Effector memory CD4-positive, alpha-beta T cell (primary cell): ENCODE measurements around the gene PIP4P1.

Experiments used
- DNase-seq, 3 donors: peaks; one replicate each; pipeline ENCODE4 v3.0.0-alpha.2; 2020
- H3K27ac ChIP-seq: 2 replicates; pipeline ENCODE4 v1.7.0; 2013; ENCODE audit warnings: mild to moderate bottlenecking, low read length, moderate library complexity; ENCODE audit not compliant: insufficient read depth, poor library complexity, severe bottlenecking
- H3K27me3 ChIP-seq: replicated peaks from 2 replicates; pipeline ENCODE4 v1.7.0; 2013; ENCODE audit warnings: mild to moderate bottlenecking, low read length; ENCODE audit not compliant: insufficient read depth, control insufficient read depth, poor library complexity, severe bottlenecking
- H3K36me3 ChIP-seq: 2 replicates; pipeline ENCODE4 v1.7.0; 2013; ENCODE audit warnings: mild to moderate bottlenecking, low read length, moderate library complexity; ENCODE audit not compliant: control insufficient read depth, insufficient read depth
- H3K4me1 ChIP-seq: 2 replicates; pipeline ENCODE4 v1.7.0; 2013; ENCODE audit warnings: low read length, mild to moderate bottlenecking; ENCODE audit not compliant: control insufficient read depth, insufficient read depth, poor library complexity, severe bottlenecking
- H3K4me3 ChIP-seq: 2 replicates; pipeline ENCODE4 v1.7.0; 2013; ENCODE audit warnings: low read length, low read depth, mild to moderate bottlenecking; ENCODE audit not compliant: insufficient read depth, poor library complexity, severe bottlenecking
- H3K9me3 ChIP-seq: 2 replicates; pipeline ENCODE4 v1.7.0; 2013; ENCODE audit warnings: mild to moderate bottlenecking, low read length, moderate library complexity; ENCODE audit not compliant: control insufficient read depth

Gene PIP4P1

GRCh38 chr14:20478894-20479293 lies 17.7 kb upstream of the PIP4P1 start:
- Histone ChIP-seq H3K4me1 (peaks cover 51% of the 10 kb centered on the region), H3K4me3 (no peak overlapping the region), H3K9me3 (no peaks in the 10 kb centered on the region), H3K27me3 (no peaks in the 10 kb centered on the region), H3K36me3 (peaks cover 26% of the 10 kb centered on the region), H3K27ac (no peak overlapping the region)
- DNase-seq: no peak

DNA sequence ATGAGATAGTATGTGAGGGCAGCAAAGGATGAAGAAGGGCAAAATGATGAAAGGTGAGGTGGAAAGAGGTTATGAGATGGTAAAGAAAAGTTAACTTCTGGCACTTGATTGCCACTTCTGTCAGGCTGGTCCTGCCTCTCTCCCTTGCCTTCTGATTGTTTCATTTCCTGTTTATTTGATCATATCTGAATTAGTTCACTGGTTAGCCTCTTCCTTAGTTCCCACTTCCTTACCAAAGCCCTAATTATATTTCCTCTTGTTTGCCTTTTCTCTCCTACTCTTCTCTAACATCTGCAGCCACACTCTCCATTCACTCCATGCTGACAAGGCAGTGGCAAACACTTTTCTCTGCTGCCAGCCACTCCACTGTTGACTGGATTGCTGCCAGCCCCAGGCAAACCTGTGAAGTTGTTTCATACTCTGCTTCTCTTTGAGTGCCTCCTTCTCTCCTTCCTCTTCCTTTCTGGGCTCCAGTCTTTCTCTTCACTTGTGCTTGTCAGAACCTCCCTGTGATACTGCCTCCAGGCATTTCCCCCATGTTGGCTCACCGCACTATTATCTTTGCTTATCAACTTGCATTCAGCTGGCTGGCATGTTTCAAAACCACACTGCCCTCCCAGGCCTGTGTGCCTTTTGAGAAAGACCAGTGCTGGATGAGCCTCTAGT lies 16.1 kb upstream of the PIP4P1 start:
- Histone ChIP-seq H3K9me3 (no peaks in the 10 kb centered on the region), H3K4me1 (peaks cover 59% of the 10 kb centered on the region), H3K4me3 (peak overlapping the region; percentile 30), H3K36me3 (peaks cover 41% of the 10 kb centered on the region), H3K27ac (peak overlapping the region; percentile 66), H3K27me3 (no peaks in the 10 kb centered on the region)
- DNase-seq: peak; percentile 11 to 26 (median 21)

- H3K4me1 ChIP-seq: peaks cover 61% of the 10 kb centered on the region
- H3K27ac ChIP-seq: peak overlapping the region; percentile 66
- DNase-seq: no peak
- H3K36me3 ChIP-seq: peaks cover 47% of the 10 kb centered on the region
- peak overlapping the region; percentile 30 for H3K4me3 ChIP-seq
- H3K27me3 ChIP-seq: no peaks in the 10 kb centered on the region
- no peaks in the 10 kb centered on the region for H3K9me3 ChIP-seq
Measured at GRCh38 chr14:20476776-20477175, 15.5 kb upstream of the PIP4P1 start.

DNA sequence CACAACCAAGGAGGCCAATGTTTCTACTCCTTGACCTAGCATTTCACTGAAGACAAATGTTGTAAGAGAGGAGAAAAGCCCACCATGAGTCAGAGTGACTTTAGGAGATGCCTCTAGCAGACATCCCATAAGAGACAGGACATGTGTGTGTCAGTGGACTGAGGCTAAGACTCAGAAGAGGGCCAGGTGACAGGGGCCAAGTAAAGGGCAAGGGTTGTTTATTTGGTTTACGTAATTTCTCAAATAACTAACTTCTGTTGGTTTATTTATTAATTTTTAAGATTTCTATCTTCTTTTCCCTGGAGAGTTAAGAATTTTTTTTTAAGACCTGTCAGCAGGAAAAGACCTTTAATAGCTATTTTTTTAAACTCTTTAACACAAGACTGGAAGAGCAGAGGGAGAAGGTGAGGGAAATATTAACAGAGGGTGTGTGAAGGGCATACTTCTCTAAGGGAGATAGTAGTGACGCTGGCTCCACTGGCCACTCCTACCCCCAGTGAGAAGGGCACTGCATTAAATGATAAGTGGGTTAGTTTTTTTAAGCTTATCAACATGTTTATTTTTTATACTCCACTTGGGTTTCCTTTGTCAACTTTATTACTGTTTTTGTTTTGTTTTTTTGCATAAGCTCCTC lies 11.4 kb upstream of the PIP4P1 start:
- peaks cover 59% of the 10 kb centered on the region for H3K4me1 ChIP-seq
- H3K36me3 ChIP-seq: peaks cover 47% of the 10 kb centered on the region
- H3K27ac ChIP-seq: peak overlapping the region; percentile 30
- no peak for DNase-seq
- H3K27me3 ChIP-seq: no peaks in the 10 kb centered on the region
- H3K9me3 ChIP-seq: no peaks in the 10 kb centered on the region
- no peak overlapping the region for H3K4me3 ChIP-seq

GRCh38 chr14:20470603-20470901 lies 9.3 kb upstream of the PIP4P1 start:
- peak overlapping the region; percentile 83 for H3K27ac ChIP-seq
- H3K27me3 ChIP-seq: no peaks in the 10 kb centered on the region
- H3K4me3 ChIP-seq: peak overlapping the region; percentile 92
- H3K9me3 ChIP-seq: no peaks in the 10 kb centered on the region
- H3K4me1 ChIP-seq: peaks cover 38% of the 10 kb centered on the region
- peaks cover 38% of the 10 kb centered on the region for H3K36me3 ChIP-seq
- DNase-seq: no peak

DNA sequence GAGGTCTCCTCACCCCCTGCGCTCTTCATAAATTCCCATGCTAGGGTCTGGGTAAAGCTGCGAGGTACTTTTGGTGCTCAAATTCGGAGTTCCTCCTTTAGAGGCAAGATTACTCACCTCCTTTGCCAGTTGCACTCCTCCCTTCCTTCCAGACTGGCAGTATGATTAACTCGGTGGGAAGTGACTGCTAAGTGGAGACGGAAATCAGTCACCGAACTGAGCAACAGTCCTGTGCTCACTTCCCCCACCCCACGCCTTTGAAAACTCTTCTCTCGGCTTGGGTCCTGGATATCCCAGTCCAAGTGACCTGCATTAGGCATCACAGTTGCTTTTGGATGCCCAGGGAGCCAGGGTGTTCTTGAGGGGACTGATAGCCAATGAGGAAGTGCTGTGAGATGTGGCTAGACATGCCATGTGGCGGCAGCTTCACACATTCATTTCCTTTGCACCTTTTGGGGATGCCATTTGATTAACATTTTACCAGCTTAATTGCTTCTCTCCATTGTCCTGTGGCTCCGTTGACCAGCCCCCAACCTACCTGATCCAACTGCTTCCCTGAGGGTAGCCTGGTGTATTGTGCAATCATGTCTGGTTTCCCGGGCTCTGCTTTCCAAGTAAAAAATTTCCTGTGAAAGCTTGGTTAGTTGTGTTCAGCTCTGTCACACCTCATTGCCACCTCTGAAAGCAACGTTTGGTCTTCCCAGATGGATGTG lies 8.8 kb upstream of the PIP4P1 start:
- H3K4me3 ChIP-seq: peak overlapping the region; percentile 92
- peaks cover 34% of the 10 kb centered on the region for H3K4me1 ChIP-seq
- H3K9me3 ChIP-seq: no peaks in the 10 kb centered on the region
- H3K27me3 ChIP-seq: no peaks in the 10 kb centered on the region
- peak; percentile 27 to 50 (median 27) for DNase-seq
- H3K36me3 ChIP-seq: peaks cover 33% of the 10 kb centered on the region
- H3K27ac ChIP-seq: peak overlapping the region; percentile 83

- Histone ChIP-seq H3K9me3 (no peaks in the 10 kb centered on the region), H3K27me3 (no peaks in the 10 kb centered on the region), H3K27ac (peak within 1 kb of the TSS; percentile 83), H3K36me3 (peaks cover 26% of the 10 kb centered on the region), H3K4me3 (peak within 1 kb of the TSS; percentile 92), H3K4me1 (peaks cover 27% of the 10 kb centered on the region)
- peak; percentile 80 to 85 (median 85) for DNase-seq
Measured at GRCh38 chr14:20469242-20469889, 8.1 kb upstream of the PIP4P1 start, which contains the start of gene PNP. Gene PNP (plus strand): TSS chr14:20469406. CDS start chr14:20469525, 119 bp downstream.

DNA sequence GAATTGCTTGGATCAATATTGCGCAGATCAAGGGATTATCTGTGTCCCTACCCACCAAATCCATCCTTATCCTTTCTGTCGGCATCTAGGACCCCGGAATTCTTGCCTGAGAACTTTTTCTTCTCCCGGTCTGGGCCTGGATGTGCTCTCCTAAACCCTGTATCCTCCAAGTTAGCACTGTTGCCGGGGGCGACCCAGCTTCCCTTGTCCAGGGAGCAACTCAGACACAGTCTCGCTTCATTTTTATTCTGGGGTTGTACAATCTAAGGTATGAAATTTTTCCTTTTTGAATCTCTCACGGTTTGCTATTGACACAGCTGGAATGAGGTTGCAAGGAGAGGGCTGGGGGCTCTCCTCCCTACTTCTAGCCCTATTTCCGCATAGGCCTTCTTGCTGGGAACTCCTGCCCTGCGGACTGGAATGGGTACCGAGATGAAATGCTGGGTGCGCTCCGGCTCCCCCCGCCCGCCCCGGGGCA lies 7.6 kb upstream of the PIP4P1 start:
- no peaks in the 10 kb centered on the region for H3K27me3 ChIP-seq
- peaks cover 22% of the 10 kb centered on the region for H3K4me1 ChIP-seq
- DNase-seq: no peak
- H3K27ac ChIP-seq: peak overlapping the region; percentile 83
- H3K9me3 ChIP-seq: no peaks in the 10 kb centered on the region
- H3K36me3 ChIP-seq: peaks cover 21% of the 10 kb centered on the region
- H3K4me3 ChIP-seq: peak overlapping the region; percentile 92

DNA sequence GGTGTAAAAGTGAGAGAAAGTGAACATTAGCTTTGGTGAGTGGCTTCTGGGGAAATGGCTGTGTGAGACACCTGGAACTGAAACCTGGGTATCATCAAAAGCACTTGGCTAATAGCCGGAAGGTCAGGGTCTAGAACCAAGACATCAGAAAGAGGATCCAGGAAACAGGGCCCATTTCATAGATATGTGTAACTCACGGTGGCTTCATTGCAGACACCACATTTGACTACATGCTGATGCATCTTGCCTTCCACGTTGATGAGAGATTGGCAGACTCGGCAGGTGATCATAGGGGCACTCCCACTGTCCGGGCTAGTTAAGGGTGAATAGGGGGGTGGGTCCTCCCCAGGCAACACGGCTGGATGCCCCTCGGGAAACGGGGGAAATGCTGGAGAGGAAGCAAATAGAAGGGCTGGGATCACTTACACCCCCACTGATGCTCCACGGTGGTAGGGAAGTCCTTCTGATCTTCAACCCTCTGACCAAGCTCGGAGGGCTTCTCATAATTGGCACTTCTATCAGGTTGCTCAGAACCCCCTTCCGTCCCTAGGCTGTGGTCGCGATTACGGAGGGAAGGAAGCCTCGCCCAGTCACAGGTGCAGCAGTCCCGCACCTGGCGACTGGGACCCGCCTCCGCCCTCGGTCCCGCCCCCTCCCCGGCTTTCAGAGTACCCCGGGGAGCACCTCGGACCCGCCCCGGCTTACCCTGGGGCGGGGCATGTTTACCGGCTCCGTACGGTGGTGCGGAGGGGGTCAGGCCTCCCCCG lies 593 bp downstream of the PIP4P1 start:
- peaks cover 39% of the 10 kb centered on the region for H3K36me3 ChIP-seq
- H3K27me3 ChIP-seq: no peaks in the 10 kb centered on the region
- no peaks in the 10 kb centered on the region for H3K9me3 ChIP-seq
- peak overlapping the region; percentile 92 for H3K27ac ChIP-seq
- H3K4me3 ChIP-seq: peak overlapping the region; percentile 69
- DNase-seq: peak; percentile 54 to 63 (median 62)
- peaks cover 6% of the 10 kb centered on the region for H3K4me1 ChIP-seq
